Esophagus muscularis mucosa (tissue), 4 donors: ENCODE results near the gene IRAK2. TPM values are rescaled to one million over a fixed set of nuclear protein-coding genes. Genes with fewer than 3 reads are reported as not detected.
A peak's percentile ranks its signal among the peaks of the same experiment; 100 is the strongest.
"Not testable (repeated sequence)": the region's sequence is repeated elsewhere in the genome, so short reads cannot be mapped to it uniquely, and the experiment has no call there.

Source experiments
- DNase-seq: peaks from one replicate; pipeline ENCODE4 v3.0.0-alpha.2; 2017; ENCODE audit errors: extremely low spot score
- H3K27ac ChIP-seq, 4 donors: fragments of 200-600 bp; sonication (generic); replicated peaks in 1 of 4; 1 replicate in 3 of 4; 2 replicates in 1 of 4; pipeline ENCODE4 v1.5.1; 2016 to 2019; ENCODE audit warnings: mild to moderate bottlenecking in 1 of 4
- H3K27me3 ChIP-seq, 4 donors: fragments of 200-600 bp; sonication (generic); one replicate each; pipeline versions ENCODE4 v1.5.1 to v1.6.0; 2016 to 2019
- H3K36me3 ChIP-seq, 4 donors: fragments of 200-600 bp; sonication (generic); one replicate each; pipeline ENCODE4 v1.5.1; 2016 to 2019
- H3K4me1 ChIP-seq, 4 donors: fragments of 200-600 bp; sonication (generic); one replicate each; pipeline ENCODE4 v1.5.1; 2016 to 2019
- H3K4me3 ChIP-seq, 4 donors: fragments of 200-600 bp; sonication (generic); 1 replicate in 2 of 4; 2 replicates in 2 of 4; pipeline ENCODE4 v1.5.1; 2016 to 2019; ENCODE audit warnings: mild to moderate bottlenecking in 4 of 4, moderate library complexity in 1 of 4
- H3K9me3 ChIP-seq, 4 donors: fragments of 200-600 bp; sonication (generic); 1 replicate in 3 of 4; 2 replicates in 1 of 4; pipeline ENCODE4 v1.5.1; 2016 to 2019
- EP300 ChIP-seq: sonication (generic); formaldehyde crosslinking; IDR thresholded peaks from one replicate; pipeline ENCODE4 v1.6.1; 2017; ENCODE audit warnings: antibody characterized with exemption
- POLR2A ChIP-seq: fragments of 450-650 bp; IDR thresholded peaks from one replicate; pipeline ENCODE4 v1.6.1; 2017; ENCODE audit warnings: antibody characterized with exemption, moderate library complexity, mild to moderate bottlenecking, low read depth
- POLR2AphosphoS5 ChIP-seq, 2 donors: sonication (generic); formaldehyde crosslinking; IDR thresholded peaks; one replicate each; pipeline ENCODE4 v1.6.1; 2017; ENCODE audit warnings: antibody characterized with exemption in 2 of 2
- WGBS: methylation state at CpG from one replicate; pipeline ENCODE4 v1.1.5; 2018; 5-methylcytosine and 5-hydroxymethylcytosine counted together
- intact Hi-C: fragments of 100-400 bp; cut with DNase I; formaldehyde crosslinking; loops from one replicate; pipeline ENCODE4 v1.15.1; 2023
- total RNA-seq, 4 donors: library from RNA; depleted of rRNA; stranded (reverse); fragments of >200 nt; gene quantifications; one replicate each; pipeline versions ENCODE4 v1.1.0 to v1.2.1, GENCODE V29; 2016
- TF ChIP-seq, protein P1 (sequence below), 3 experiments: fragments of 200-600 bp in 2 of 3; fragments of 450-650 bp in 1 of 3; sonication (generic) in 2 of 3; IDR thresholded peaks; one replicate each; pipeline ENCODE4 v1.5.1; 2017 to 2019; ENCODE audit warnings: antibody characterized with exemption in 3 of 3, mild to moderate bottlenecking in 2 of 3, moderate library complexity in 1 of 3

The IRAK2 gene
- total RNA-seq, 4 donors from 2014 or later, result 2.5 to 3.2 (median 2.8) TPM

DNA sequence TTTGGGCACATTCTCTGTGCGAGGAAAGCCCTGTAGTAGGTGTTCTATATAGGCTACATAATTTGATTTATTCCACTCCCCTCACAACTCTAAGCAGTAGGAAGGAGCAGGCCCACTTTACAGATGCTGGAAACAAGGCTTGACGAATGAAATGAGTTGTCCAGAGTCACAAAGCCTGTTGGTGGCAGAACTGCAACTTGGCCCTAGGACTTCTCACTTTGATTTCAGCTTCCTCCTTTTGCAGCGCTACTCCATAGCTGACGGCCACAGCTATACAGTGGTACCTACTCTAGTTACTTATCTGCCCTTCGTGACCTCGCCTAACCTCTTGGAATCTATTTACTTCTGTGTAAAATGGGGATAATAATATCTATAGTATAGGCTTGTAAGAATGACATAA lies 2.5 kb upstream of the IRAK2 start:
- no peak for DNase-seq
- H3K4me3 ChIP-seq, result no peak overlapping the region
- no peaks in the 10 kb centered on the region for H3K36me3 ChIP-seq
- peaks cover 2 to 18% (median 12%) of the 10 kb centered on the region in 4 donors for H3K4me1 ChIP-seq
- 83% methylated on average over 6 of the region's 6 CpGs for WGBS
- intact Hi-C loops, result no loop called here
- H3K9me3 ChIP-seq, result no peaks in the 10 kb centered on the region
- TF ChIP-seq POLR2A, result no peak
- no peak for TF ChIP-seq POLR2AphosphoS5 (IDR thresholded peaks at IDR 0.05)
- TF ChIP-seq, protein P1, sequence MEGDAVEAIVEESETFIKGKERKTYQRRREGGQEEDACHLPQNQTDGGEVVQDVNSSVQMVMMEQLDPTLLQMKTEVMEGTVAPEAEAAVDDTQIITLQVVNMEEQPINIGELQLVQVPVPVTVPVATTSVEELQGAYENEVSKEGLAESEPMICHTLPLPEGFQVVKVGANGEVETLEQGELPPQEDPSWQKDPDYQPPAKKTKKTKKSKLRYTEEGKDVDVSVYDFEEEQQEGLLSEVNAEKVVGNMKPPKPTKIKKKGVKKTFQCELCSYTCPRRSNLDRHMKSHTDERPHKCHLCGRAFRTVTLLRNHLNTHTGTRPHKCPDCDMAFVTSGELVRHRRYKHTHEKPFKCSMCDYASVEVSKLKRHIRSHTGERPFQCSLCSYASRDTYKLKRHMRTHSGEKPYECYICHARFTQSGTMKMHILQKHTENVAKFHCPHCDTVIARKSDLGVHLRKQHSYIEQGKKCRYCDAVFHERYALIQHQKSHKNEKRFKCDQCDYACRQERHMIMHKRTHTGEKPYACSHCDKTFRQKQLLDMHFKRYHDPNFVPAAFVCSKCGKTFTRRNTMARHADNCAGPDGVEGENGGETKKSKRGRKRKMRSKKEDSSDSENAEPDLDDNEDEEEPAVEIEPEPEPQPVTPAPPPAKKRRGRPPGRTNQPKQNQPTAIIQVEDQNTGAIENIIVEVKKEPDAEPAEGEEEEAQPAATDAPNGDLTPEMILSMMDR (IDR thresholded peaks at IDR 0.05), result no peak
- TF ChIP-seq EP300, result no peak
- H3K27me3 ChIP-seq, result no peaks in the 10 kb centered on the region
- H3K27ac ChIP-seq, result no peak overlapping the region

DNA sequence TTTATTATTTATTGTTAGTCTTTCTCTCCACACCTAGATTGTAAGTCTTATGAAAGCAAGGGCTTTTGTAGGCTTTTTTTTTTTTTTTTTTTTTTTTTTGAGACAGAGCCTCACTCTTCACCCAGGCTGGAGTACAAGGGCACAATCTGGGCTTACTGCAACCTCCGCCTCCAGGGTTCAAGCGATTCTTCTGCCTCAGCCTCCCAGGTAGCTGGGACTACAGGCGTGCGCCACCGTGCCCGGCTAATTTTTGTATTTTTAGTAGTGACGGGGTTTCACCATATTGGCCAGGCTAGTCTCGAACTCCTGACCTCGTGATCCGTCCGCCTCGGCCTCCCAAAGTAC lies 546 bp upstream of the IRAK2 start:
- H3K9me3 ChIP-seq, H3K36me3 ChIP-seq, H3K27me3 ChIP-seq, DNase-seq: not testable (repeated sequence)
- Histone ChIP-seq H3K4me1 (peaks cover 2 to 18% (median 12%) of the 10 kb centered on the region in 4 donors), H3K27ac (peak overlapping the region in 1 of 4 donors; percentile 76), H3K4me3 (peak overlapping the region; percentile 76 to 96 (median 88))
- WGBS, result 85% methylated on average over 7 of the region's 12 CpGs
- intact Hi-C loops, result loop anchor here (2.0 kb wide), 1 partner anchor 61 kb away; no protein-coding TSS in a partner anchor

DNA sequence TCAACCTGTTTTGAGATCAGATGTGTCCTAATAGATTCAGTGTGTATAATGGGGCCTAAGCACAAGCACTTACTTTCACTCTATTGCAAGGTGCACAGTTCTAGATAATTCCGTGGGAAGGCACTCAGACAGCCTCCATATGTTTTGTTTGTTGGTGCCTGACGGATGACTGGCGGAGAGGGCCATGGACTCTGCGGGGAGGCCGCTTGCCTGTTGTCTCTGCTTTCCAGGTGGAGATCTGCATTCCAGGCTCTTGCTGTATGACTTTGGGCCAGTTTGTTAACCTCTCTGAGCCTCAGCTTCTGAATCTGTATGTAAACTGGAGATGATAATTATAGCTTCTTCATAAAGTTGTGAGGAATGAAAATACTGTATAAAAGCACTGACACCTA lies 1.5 kb downstream of the IRAK2 start:
- no peak overlapping the region for H3K4me3 ChIP-seq
- no peak overlapping the region for H3K27ac ChIP-seq
- peaks cover 0 to 4% (median 1%) of the 10 kb centered on the region in 4 donors for H3K36me3 ChIP-seq
- H3K9me3 ChIP-seq, result peaks cover 0 to 8% (median 5%) of the 10 kb centered on the region in 4 donors
- H3K4me1 ChIP-seq, result peaks cover 2 to 21% (median 16%) of the 10 kb centered on the region in 4 donors
- TF ChIP-seq EP300 (no peak), POLR2AphosphoS5 (IDR thresholded peaks at IDR 0.05) (no peak), POLR2A (no peak)
- TF ChIP-seq, protein P1 (IDR thresholded peaks at IDR 0.05), result no peak
- intact Hi-C loops, result no loop called here
- 99% methylated on average over 5 of the region's 5 CpGs for WGBS
- no peak for DNase-seq
- no peaks in the 10 kb centered on the region for H3K27me3 ChIP-seq

DNA sequence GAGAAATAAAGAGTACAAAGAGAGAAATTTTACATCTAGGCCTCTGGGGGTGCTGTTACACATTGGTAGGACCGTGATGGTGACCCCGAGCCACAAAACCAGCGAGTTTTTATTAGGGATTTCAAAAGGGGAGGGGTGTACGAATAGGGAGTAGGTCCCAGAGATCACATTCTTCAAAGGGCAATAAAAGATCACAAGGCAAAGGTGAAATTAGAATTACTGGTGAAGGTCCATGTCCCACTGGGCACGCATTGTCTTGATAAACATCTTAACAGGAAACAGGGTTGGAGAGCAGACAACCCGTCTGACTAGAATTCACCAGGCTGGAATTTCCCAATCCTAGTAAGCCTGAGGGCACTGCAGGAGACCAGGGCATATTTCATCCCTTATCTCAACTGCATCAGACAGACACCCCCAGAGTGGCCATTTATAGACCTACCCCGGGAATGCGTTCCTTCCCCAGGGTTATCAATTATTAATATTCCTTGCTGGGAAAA lies 4.3 kb downstream of the IRAK2 start:
- intact Hi-C loops, result no loop called here
- 88% methylated on average over 8 of the region's 8 CpGs for WGBS
- no peak for DNase-seq
- Histone ChIP-seq H3K27ac (no peak overlapping the region), H3K4me3 (no peak overlapping the region), H3K27me3 (no peaks in the 10 kb centered on the region), H3K36me3 (peaks cover 0 to 4% (median 1%) of the 10 kb centered on the region in 4 donors), H3K4me1 (peaks cover 12 to 31% (median 25%) of the 10 kb centered on the region in 4 donors), H3K9me3 (peaks cover 0 to 8% (median 5%) of the 10 kb centered on the region in 4 donors)
- TF ChIP-seq POLR2A, result no peak
- no peak for TF ChIP-seq POLR2AphosphoS5 (IDR thresholded peaks at IDR 0.05)
- TF ChIP-seq, protein P1 (IDR thresholded peaks at IDR 0.05), result no peak
- no peak for TF ChIP-seq EP300

DNA sequence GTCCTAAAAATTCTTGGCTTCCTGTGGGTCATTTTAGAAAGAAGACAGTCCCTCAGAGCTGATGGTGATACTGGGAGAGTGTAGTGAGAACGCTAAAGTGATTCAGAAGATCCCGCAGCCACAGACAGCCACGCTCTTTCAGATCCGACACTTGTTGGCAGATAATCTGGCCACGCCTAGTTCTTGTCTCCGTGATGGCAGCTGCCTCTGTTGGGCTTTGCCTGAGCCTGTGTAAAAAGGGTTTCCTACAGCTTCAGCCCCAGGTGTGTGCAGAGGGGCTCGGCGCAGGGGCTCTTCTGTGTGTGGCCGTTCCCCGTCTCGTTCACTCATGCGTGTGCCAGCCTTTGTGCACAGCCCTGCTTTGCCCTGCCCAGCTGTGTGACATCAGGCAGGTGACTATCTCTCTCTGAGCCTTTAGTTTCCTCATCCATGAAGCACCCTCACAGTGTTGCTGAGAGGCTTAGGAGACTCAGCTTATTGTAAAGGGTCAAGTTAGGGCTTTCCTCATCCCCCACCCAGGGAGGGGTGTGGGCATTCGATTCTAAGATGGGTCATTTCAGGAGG lies 6.3 kb downstream of the IRAK2 start:
- intact Hi-C loops, result no loop called here
- Histone ChIP-seq H3K9me3 (peaks cover 0 to 8% (median 5%) of the 10 kb centered on the region in 4 donors), H3K4me1 (peaks cover 9 to 15% (median 15%) of the 10 kb centered on the region in 4 donors), H3K4me3 (no peak overlapping the region), H3K27ac (no peak overlapping the region), H3K36me3 (peaks cover 0 to 4% (median 1%) of the 10 kb centered on the region in 4 donors), H3K27me3 (no peaks in the 10 kb centered on the region)
- WGBS, result 87% methylated on average over 13 of the region's 13 CpGs
- DNase-seq, result no peak
- TF ChIP-seq, protein P1 (IDR thresholded peaks at IDR 0.05), result no peak
- TF ChIP-seq POLR2A, result no peak
- no peak for TF ChIP-seq EP300
- TF ChIP-seq POLR2AphosphoS5 (IDR thresholded peaks at IDR 0.05), result no peak
